K562 (cell line): ENCODE results near the gene DNAJC17. TPM values are rescaled to one million over a fixed set of nuclear protein-coding genes. Genes with fewer than 3 reads are reported as not detected.

ENCODE experiments used
- BACH1 ChIP-seq: fragments of 200-800 bp; sonication (Bioruptor generic); IDR thresholded peaks from 2 replicates; pipeline ENCODE4 v1.6.1; 2016; ENCODE audit warnings: missing genetic modification characterization, missing compliant biosample characterization
- CXXC5 ChIP-seq: fragments of 250-450 bp; sonication (Bioruptor Pico); IDR thresholded peaks from 2 replicates; pipeline ENCODE4 v1.8.0; 2022; ENCODE audit warnings: inconsistent platforms, mild to moderate bottlenecking, moderate library complexity
- FOXA3 ChIP-seq, 2 experiments: fragments of 450-650 bp in 1 of 2; sonication (generic) in 1 of 2; formaldehyde crosslinking; IDR thresholded peaks in 1 of 2; conservative IDR thresholded peaks in 1 of 2; 2 replicates each; pipeline versions ENCODE4 v1.4.0 to v1.8.0; 2020 to 2022; ENCODE audit warnings: mild to moderate bottlenecking in 2 of 2, missing genetic modification reagents in 1 of 2
- GABPB1 ChIP-seq: sonication (generic); formaldehyde crosslinking; IDR thresholded peaks from 2 replicates; pipeline ENCODE4 v1.8.0; 2022; ENCODE audit warnings: mild to moderate bottlenecking, missing genetic modification reagents
- HNRNPLL ChIP-seq: fragments of 200-400 bp; formaldehyde crosslinking; IDR thresholded peaks from 2 replicates; pipeline ENCODE4 v1.6.1; 2017; ENCODE audit warnings: low read length, low read depth, mild to moderate bottlenecking; ENCODE audit not compliant: poor library complexity, severe bottlenecking
- MAZ ChIP-seq, 2 experiments: fragments of 450-650 bp in 1 of 2; sonication (generic) in 1 of 2; formaldehyde crosslinking; IDR thresholded peaks in 1 of 2; conservative IDR thresholded peaks in 1 of 2; 2 replicates each; pipeline versions ENCODE4 v1.4.0 to v1.5.0; 2020; ENCODE audit warnings: mild to moderate bottlenecking in 1 of 2, missing genetic modification reagents in 1 of 2
- NR2C2 ChIP-seq, 2 experiments: fragments of 200-800 bp in 1 of 2; sonication (Bioruptor generic) in 1 of 2; sonication (generic) in 1 of 2; formaldehyde crosslinking in 1 of 2; IDR thresholded peaks; 2 replicates each; pipeline versions ENCODE4 v1.6.1 to v1.8.0; 2016 to 2022; ENCODE audit warnings: mild to moderate bottlenecking in 1 of 2, missing compliant biosample characterization in 1 of 2, missing genetic modification characterization in 1 of 2, missing genetic modification reagents in 1 of 2
- SIN3A ChIP-seq, 2 experiments: fragments of 150-350 bp in 1 of 2; IDR thresholded peaks; 2 replicates each; pipeline ENCODE4 v1.6.1; 2011 to 2016; ENCODE audit warnings: borderline replicate concordance in 2 of 2, low read depth in 2 of 2, low read length in 2 of 2, mild to moderate bottlenecking in 2 of 2, moderate library complexity in 2 of 2; ENCODE audit not compliant: control insufficient read depth in 1 of 2
- ZHX1 ChIP-seq: fragments of 150-350 bp; conservative IDR thresholded peaks from 2 replicates; pipeline ENCODE4 v1.6.1; 2014; ENCODE audit warnings: low read length
- ZNF224 ChIP-seq: sonication (generic); formaldehyde crosslinking; IDR thresholded peaks from 2 replicates; pipeline ENCODE4 v1.8.0; 2022; ENCODE audit warnings: mild to moderate bottlenecking, missing genetic modification reagents
- ZNF695 ChIP-seq: fragments of 450-650 bp; formaldehyde crosslinking; IDR thresholded peaks from 2 replicates; pipeline ENCODE4 v1.4.0; 2020; ENCODE audit warnings: mild to moderate bottlenecking, moderate library complexity
- ZNF696 ChIP-seq: fragments of 250-450 bp; sonication (Bioruptor Pico); conservative IDR thresholded peaks from 2 replicates; pipeline ENCODE4 v1.4.0; 2020; ENCODE audit warnings: mild to moderate bottlenecking, moderate library complexity
- ZNF707 ChIP-seq: fragments of 250-450 bp; sonication (Bioruptor Pico); conservative IDR thresholded peaks from 2 replicates; pipeline ENCODE4 v1.8.0; 2022; ENCODE audit warnings: inconsistent platforms, mild to moderate bottlenecking, moderate library complexity
- ZNF76 ChIP-seq: fragments of 250-450 bp; sonication (Bioruptor Pico); IDR thresholded peaks from 2 replicates; pipeline ENCODE4 v1.4.0; 2020; ENCODE audit warnings: mild to moderate bottlenecking, moderate library complexity, borderline replicate concordance
- polyA plus RNA-seq, 8 experiments: library from polyadenylated mRNA; depleted of rRNA in 4 of 8; stranded (reverse) in 5 of 8; unstranded in 3 of 8; fragments of >200 nt; fragmentation: Nextera tagmentation in 2 of 8; fragmentation: Illumina TruSeq in 1 of 8; extraction: Ambion mirVana in 2 of 8; extraction: Trizol in 1 of 8; gene quantifications; 2 replicates each; pipeline versions ENCODE4 v1.2.1 to v1.2.3, GENCODE V29; 2011 to 2014; ENCODE audit warnings: inconsistent platforms in 1 of 8, missing spikeins in 1 of 8
- total RNA-seq, 7 experiments: library from RNA; depleted of rRNA in 6 of 7; stranded (reverse); fragments of >200 nt in 6 of 7; fragmentation: Illumina TruSeq in 2 of 7; extraction: Trizol in 2 of 7; gene quantifications; 2 replicates each; pipeline versions ENCODE4 v1.2.1 to v1.2.3, GENCODE V29; 2011 to 2021; ENCODE audit warnings: low replicate concordance in 1 of 7
- TF ChIP-seq, protein P1 (sequence below): fragments of 450-650 bp; conservative IDR thresholded peaks from 2 replicates; pipeline ENCODE4 v1.6.1; 2016; ENCODE audit warnings: missing genetic modification characterization, low read depth, mild to moderate bottlenecking, control low read depth, missing compliant biosample characterization
- TF ChIP-seq, protein P2 (sequence below): fragments of 250-450 bp; sonication (Bioruptor Pico); IDR thresholded peaks from 2 replicates; pipeline ENCODE4 v1.4.0; 2020
- TF ChIP-seq, protein P3 (sequence below): sonication (generic); formaldehyde crosslinking; IDR thresholded peaks from 2 replicates; pipeline ENCODE4 v1.8.0; 2022; ENCODE audit warnings: mild to moderate bottlenecking, missing genetic modification reagents
- TF ChIP-seq, protein P4 (sequence below): fragments of 250-450 bp; sonication (Bioruptor Pico); IDR thresholded peaks from 2 replicates; pipeline ENCODE4 v1.9.0; 2021; ENCODE audit warnings: mild to moderate bottlenecking

Gene DNAJC17
- total and polyA plus RNA-seq, 9 of the 15 experiments (the other 6 are each of a cell fraction or from before 2014, with no cell fraction given): 2.4 to 79.4 (median 44.2) TPM

DNA sequence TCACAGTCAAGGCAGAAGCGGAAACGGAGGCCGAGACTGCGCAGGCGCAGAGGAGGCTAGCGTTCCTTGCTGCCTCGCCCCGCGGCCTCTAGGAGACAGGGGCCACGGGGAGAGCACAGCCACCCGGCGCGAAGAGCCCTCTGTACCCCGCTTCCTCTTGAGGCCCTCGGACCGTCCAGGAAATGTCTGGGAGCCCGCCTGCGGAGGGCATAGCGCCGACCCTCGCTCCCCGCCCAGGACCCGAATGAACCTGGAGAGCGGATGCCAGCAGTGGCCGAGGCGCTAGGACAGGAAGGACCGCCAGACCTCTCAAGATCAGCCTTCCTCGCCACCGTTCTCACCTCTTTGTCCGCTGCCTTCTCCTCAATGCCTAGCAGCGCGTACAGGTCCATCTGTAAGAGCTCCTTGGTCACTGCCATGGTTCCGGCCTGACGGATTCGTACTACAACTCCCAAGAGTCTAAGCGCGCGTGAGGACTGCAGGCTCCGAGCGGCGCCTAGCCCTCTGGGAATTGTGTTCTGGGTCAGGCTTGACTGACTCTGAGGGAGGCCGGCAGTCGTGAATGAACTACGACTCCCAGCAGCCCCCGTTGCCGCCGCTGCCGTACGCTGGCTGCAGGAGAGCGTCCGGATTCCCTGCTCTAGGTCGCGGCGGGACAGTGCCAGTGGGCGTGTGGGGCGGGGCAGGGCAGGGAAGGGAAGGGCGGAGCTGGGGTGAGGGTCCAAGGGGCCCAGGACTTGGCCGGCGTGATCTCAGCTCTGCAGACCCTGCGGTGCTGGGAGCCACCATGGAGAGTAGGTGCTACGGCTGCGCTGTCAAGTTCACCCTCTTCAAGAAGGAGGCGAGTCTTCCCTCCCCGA lies at the start of gene DNAJC17, which contains the start of gene ZFYVE19 (continued):
- TF ChIP-seq, protein P1, sequence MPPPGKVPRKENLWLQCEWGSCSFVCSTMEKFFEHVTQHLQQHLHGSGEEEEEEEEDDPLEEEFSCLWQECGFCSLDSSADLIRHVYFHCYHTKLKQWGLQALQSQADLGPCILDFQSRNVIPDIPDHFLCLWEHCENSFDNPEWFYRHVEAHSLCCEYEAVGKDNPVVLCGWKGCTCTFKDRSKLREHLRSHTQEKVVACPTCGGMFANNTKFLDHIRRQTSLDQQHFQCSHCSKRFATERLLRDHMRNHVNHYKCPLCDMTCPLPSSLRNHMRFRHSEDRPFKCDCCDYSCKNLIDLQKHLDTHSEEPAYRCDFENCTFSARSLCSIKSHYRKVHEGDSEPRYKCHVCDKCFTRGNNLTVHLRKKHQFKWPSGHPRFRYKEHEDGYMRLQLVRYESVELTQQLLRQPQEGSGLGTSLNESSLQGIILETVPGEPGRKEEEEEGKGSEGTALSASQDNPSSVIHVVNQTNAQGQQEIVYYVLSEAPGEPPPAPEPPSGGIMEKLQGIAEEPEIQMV: peak; percentile 78; the same call in 1 of the 2 replicates
- peak; percentile 75 for TF ChIP-seq HNRNPLL
- TF ChIP-seq, protein P2, sequence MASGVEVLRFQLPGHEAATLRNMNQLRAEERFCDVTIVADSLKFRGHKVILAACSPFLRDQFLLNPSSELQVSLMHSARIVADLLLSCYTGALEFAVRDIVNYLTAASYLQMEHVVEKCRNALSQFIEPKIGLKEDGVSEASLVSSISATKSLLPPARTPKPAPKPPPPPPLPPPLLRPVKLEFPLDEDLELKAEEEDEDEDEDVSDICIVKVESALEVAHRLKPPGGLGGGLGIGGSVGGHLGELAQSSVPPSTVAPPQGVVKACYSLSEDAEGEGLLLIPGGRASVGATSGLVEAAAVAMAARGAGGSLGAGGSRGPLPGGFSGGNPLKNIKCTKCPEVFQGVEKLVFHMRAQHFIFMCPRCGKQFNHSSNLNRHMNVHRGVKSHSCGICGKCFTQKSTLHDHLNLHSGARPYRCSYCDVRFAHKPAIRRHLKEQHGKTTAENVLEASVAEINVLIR (CRISPR knock-in tag): 0 out of 2 replicates have a peak, but pooled peaks have one; percentile 35
- TF ChIP-seq FOXA3 (CRISPR knock-in tag; conservative IDR thresholded peaks at IDR 0.05 in 1 of 2, IDR thresholded peaks at IDR 0.05 in 1 of 2): peak in 1 of 2 experiments; percentile 34; a peak in 1 of 4 replicates
- TF ChIP-seq ZNF695: 0 out of 2 replicates have a peak, but pooled peaks have one; percentile 29
- peak; percentile 91 for TF ChIP-seq CXXC5 (CRISPR knock-in tag)
- TF ChIP-seq NR2C2 (CRISPR knock-in tag; IDR thresholded peaks at IDR 0.05): peak; percentile 70
- TF ChIP-seq NR2C2 (tag; IDR thresholded peaks at IDR 0.05): peak; percentile 94
- TF ChIP-seq ZHX1: no peak
- peak; percentile 84 for TF ChIP-seq GABPB1 (CRISPR knock-in tag)
- no peak for TF ChIP-seq ZNF224 (CRISPR knock-in tag)
- TF ChIP-seq ZNF707 (CRISPR knock-in tag): no peak
- TF ChIP-seq MAZ (CRISPR knock-in tag; conservative IDR thresholded peaks at IDR 0.05 in 1 of 2, IDR thresholded peaks at IDR 0.05 in 1 of 2): peak; percentile 44 to 47; a peak in 1 of 4 replicates
- TF ChIP-seq, protein P3, sequence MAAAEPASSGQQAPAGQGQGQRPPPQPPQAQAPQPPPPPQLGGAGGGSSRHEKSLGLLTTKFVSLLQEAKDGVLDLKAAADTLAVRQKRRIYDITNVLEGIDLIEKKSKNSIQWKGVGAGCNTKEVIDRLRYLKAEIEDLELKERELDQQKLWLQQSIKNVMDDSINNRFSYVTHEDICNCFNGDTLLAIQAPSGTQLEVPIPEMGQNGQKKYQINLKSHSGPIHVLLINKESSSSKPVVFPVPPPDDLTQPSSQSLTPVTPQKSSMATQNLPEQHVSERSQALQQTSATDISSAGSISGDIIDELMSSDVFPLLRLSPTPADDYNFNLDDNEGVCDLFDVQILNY (CRISPR knock-in tag): no peak
- TF ChIP-seq BACH1 (tag): peak; percentile 34; the same call in 1 of the 2 replicates
- peak in 1 of 2 experiments; percentile 71; a peak in 1 of 4 replicates for TF ChIP-seq SIN3A (IDR thresholded peaks at IDR 0.05; ENCODE audit: borderline replicate concordance in 2 of 2, control insufficient read depth in 1 of 2, low read depth in 2 of 2, low read length in 2 of 2)
- TF ChIP-seq, protein P4, sequence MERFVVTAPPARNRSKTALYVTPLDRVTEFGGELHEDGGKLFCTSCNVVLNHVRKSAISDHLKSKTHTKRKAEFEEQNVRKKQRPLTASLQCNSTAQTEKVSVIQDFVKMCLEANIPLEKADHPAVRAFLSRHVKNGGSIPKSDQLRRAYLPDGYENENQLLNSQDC (CRISPR knock-in tag): 0 out of 2 replicates have a peak, but pooled peaks have one; percentile 56
- 0 out of 2 replicates have a peak, but pooled peaks have one; percentile 60 for TF ChIP-seq ZNF76
- no peak for TF ChIP-seq ZNF696
